Adrenal gland (tissue), 12 donors: ENCODE data around the gene CLMN. TPM values are rescaled to one million over a fixed set of nuclear protein-coding genes. Genes with fewer than 3 reads are reported as not detected.

Experiments
- DNase-seq, 7 donors: peaks; one replicate each; pipeline ENCODE4 v3.0.0-alpha.2; 2019 to 2020
- H3K27ac ChIP-seq, 5 donors: fragments of 200-600 bp; sonication (generic) in 4 of 5; 1 replicate in 3 of 5; 2 replicates in 2 of 5; pipeline versions ENCODE4 v1.5.1 to v1.8.0; 2016 to 2020; ENCODE audit warnings: mild to moderate bottlenecking in 1 of 5
- H3K27me3 ChIP-seq: fragments of 200-600 bp; 2 replicates; pipeline ENCODE4 v1.8.0; 2021
- H3K36me3 ChIP-seq, 2 donors: fragments of 200-600 bp; replicated peaks in 1 of 2; 1 replicate in 1 of 2; 2 replicates in 1 of 2; pipeline versions ENCODE4 v1.5.1 to v1.8.0; 2018 to 2022
- H3K4me1 ChIP-seq, 2 donors: fragments of 200-600 bp; replicated peaks in 1 of 2; 1 replicate in 1 of 2; 2 replicates in 1 of 2; pipeline versions ENCODE4 v1.5.1 to v1.8.0; 2018 to 2021
- H3K4me3 ChIP-seq, 4 donors: fragments of 200-600 bp; sonication (generic) in 3 of 4; one replicate each; pipeline ENCODE4 v1.5.1; 2016 to 2018
- H3K9me3 ChIP-seq, 3 donors: fragments of 200-600 bp; sonication (generic) in 1 of 3; replicated peaks in 1 of 3; 1 replicate in 2 of 3; 2 replicates in 1 of 3; pipeline versions ENCODE4 v1.5.1 to v1.8.0; 2016 to 2021
- POLR2A ChIP-seq, 2 donors: fragments of 450-650 bp; IDR thresholded peaks; one replicate each; pipeline ENCODE4 v1.6.1; 2017; ENCODE audit warnings: antibody characterized with exemption in 2 of 2, mild to moderate bottlenecking in 2 of 2, moderate library complexity in 1 of 2
- WGBS, 4 donors: extraction: QIAGEN DNeasy Blood & Tissue Kit in 2 of 4; methylation state at CpG; one replicate each; pipeline versions ENCODE4 v1.1.5 to v1.1.7; 2013 to 2017; 5-methylcytosine and 5-hydroxymethylcytosine counted together
- intact Hi-C, 2 donors: fragments of 100-400 bp; cut with DNase I; formaldehyde crosslinking; loops; one replicate each; pipeline versions ENCODE4 v1.14.1 to v1.15.0; 2022 to 2023
- polyA plus RNA-seq, 3 donors: library from polyadenylated mRNA; stranded (reverse); fragments of 200-250 nt in 2 of 3; fragments of 350-450 nt in 1 of 3; fragmentation: Illumina TruSeq in 1 of 3; extraction: RNeasy Lipid Tissue Mini Kit (QIAGEN cat#74804) in 1 of 3; gene quantifications; one replicate each; pipeline ENCODE4 v1.2.3, GENCODE V29; 2013 to 2014
- total RNA-seq, 9 donors: library from RNA; depleted of rRNA in 4 of 9; stranded (reverse); fragments of >200 nt in 4 of 9; fragments of 120-200 nt in 1 of 9; fragmentation: NEBNext Ultra II Directional in 1 of 9; extraction: Animal tissue kit (Norgen Biotek cat#: 25700) in 1 of 9; gene quantifications; one replicate each; pipeline versions ENCODE4 v1.1.0 to v1.2.4, GENCODE V29; 2013 to 2023
- TF ChIP-seq, protein P1 (sequence below), 6 experiments: fragments of 450-650 bp in 4 of 6; fragments of 200-600 bp in 2 of 6; sonication (generic) in 1 of 6; IDR thresholded peaks; 1 replicate in 5 of 6; 2 replicates in 1 of 6; pipeline versions ENCODE4 v1.5.1 to v1.8.0; 2016 to 2021; ENCODE audit warnings: antibody characterized with exemption in 6 of 6, mild to moderate bottlenecking in 2 of 6, moderate library complexity in 1 of 6
- donor health status: healthy with polysubstance abuse.
- donor health status: Bipolar disorder and iron deficiency.
- donor health status: DM: yes; HTN: yes; CAD: no.
- donor health status: DM: no; HTN: no; CAD: no.
- donor health status: DM: no; HTN: no; CAD: no.
- donor health status: DM: yes; HTN: yes; CAD: no.

Gene CLMN
- total and polyA plus RNA-seq, 12 donors = 2.7 to 9.5 (median 4.9) TPM

DNA sequence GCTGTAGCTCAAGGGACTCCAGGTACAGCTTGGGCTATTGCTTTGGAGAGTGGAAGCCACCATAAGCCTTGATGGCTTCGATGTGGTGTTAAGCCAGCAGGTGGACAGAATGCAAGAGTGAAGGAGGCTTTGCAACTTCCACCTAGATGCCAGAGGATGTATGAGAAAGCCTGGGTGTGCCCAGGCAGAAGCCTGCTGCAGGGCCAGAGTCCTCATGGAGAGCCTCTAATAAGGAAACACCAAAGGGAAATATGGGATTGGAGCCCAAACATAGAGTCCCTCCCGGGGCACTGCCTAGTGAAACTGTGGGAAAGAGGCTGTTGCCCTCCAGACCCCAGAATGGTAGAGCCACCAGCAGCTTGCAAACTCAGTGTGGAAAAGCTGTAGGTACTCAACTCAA is 152.5 kb downstream of the CLMN start:
- H3K4me3 ChIP-seq = no peak overlapping the region
- H3K27me3 ChIP-seq = no peaks in the 10 kb centered on the region
- H3K36me3 ChIP-seq = no peaks in the 10 kb centered on the region
- H3K9me3 ChIP-seq = no peaks in the 10 kb centered on the region
- TF ChIP-seq POLR2A (IDR thresholded peaks at IDR 0.05) = no peak
- TF ChIP-seq, protein P1, sequence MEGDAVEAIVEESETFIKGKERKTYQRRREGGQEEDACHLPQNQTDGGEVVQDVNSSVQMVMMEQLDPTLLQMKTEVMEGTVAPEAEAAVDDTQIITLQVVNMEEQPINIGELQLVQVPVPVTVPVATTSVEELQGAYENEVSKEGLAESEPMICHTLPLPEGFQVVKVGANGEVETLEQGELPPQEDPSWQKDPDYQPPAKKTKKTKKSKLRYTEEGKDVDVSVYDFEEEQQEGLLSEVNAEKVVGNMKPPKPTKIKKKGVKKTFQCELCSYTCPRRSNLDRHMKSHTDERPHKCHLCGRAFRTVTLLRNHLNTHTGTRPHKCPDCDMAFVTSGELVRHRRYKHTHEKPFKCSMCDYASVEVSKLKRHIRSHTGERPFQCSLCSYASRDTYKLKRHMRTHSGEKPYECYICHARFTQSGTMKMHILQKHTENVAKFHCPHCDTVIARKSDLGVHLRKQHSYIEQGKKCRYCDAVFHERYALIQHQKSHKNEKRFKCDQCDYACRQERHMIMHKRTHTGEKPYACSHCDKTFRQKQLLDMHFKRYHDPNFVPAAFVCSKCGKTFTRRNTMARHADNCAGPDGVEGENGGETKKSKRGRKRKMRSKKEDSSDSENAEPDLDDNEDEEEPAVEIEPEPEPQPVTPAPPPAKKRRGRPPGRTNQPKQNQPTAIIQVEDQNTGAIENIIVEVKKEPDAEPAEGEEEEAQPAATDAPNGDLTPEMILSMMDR (IDR thresholded peaks at IDR 0.05) = no peak
- no peak for DNase-seq
- 89 to 94% (median 93%) methylated on average over 1 to 2 of the region's 2 CpGs for WGBS, 4 donors
- peaks cover 0 to 7% of the 10 kb centered on the region in 2 donors for H3K4me1 ChIP-seq
- H3K27ac ChIP-seq = no peak overlapping the region
- intact Hi-C loops = no loop called here

DNA sequence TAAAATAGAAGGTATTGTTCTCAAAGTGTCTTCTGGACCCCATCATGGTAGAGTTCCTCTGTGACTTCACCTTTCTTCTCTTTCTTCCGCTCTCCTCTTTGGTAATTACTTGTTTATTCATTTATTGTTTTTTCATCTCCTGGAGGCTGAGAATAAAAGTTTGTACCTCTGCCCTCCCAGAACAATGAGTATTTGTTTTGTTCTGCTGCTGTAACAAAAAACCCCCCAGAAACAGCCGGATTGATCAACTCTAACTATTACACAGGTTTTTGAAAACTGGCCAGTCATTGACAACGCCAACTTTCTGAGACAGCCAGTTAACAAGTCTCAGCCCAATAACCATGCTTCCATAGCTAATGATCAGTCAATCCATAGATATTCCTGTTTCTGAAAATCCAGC is 154.2 kb downstream of the CLMN start:
- Histone ChIP-seq H3K27ac (no peak overlapping the region), H3K9me3 (no peaks in the 10 kb centered on the region), H3K27me3 (no peaks in the 10 kb centered on the region), H3K4me3 (no peak overlapping the region), H3K4me1 (peaks cover 0 to 7% of the 10 kb centered on the region in 2 donors), H3K36me3 (no peaks in the 10 kb centered on the region)
- intact Hi-C loops = no loop called here
- DNase-seq = no peak
- no peak for TF ChIP-seq POLR2A (IDR thresholded peaks at IDR 0.05)
- TF ChIP-seq, protein P1 (IDR thresholded peaks at IDR 0.05) = no peak
- WGBS, 4 donors = 94 to 98% (median 96%) methylated on average over 3 of the region's 3 CpGs

DNA sequence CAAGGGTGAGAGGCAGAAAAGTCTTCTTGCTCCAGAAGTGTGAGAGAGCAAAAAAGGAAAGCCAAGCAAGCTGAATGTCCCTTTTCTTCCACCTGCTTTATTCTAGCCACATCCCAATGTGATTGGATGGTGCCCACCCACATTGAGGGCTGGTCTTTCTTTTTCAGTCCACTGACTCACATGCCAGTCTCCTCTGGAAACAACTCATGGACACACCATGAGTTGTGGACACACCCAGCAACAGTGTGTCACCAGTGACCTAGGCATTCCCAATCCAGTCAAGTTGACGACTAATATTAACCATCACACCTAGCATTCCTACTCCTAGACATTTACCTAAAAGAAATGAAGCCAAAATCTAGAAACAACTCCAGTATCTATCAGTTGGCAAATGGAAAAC is 155.2 kb downstream of the CLMN start:
- Histone ChIP-seq H3K27me3 (no peaks in the 10 kb centered on the region), H3K4me3 (no peak overlapping the region), H3K4me1 (peaks cover 0 to 7% of the 10 kb centered on the region in 2 donors), H3K9me3 (no peaks in the 10 kb centered on the region), H3K36me3 (no peaks in the 10 kb centered on the region), H3K27ac (no peak overlapping the region)
- TF ChIP-seq, protein P1 (IDR thresholded peaks at IDR 0.05) = no peak
- TF ChIP-seq POLR2A (IDR thresholded peaks at IDR 0.05) = no peak
- 82 to 100% (median 95%) methylated on average over 1 of the region's 1 CpG for WGBS, 4 donors
- no peak for DNase-seq
- intact Hi-C loops = no loop called here

DNA sequence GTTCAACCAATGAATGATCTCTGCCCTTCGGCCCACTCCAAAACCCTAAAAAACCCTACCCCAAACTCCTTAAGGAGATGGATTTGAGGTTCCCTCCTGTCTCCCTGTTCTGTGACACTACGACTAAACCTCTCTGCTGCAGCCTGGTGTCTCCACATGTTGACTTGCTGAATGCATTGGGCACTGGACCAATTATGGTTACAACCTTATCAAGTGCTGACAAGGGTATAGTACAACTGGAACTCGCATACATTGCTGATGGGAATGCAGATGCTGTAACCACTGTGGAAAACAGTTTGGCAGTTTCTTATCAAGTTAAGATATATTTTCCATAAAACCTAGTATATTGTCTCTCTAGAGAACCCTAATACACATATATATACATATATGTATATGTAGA is 156.0 kb downstream of the CLMN start:
- Histone ChIP-seq H3K36me3 (no peaks in the 10 kb centered on the region), H3K27ac (peak overlapping the region in 1 of 5 donors; percentile 12), H3K4me3 (no peak overlapping the region), H3K4me1 (peaks cover 0 to 10% of the 10 kb centered on the region in 2 donors), H3K27me3 (no peaks in the 10 kb centered on the region), H3K9me3 (no peaks in the 10 kb centered on the region)
- WGBS, 4 donors = 89 to 100% (median 93%) methylated on average over 3 of the region's 3 CpGs
- intact Hi-C loops = no loop called here
- DNase-seq = no peak
- TF ChIP-seq, protein P1 (IDR thresholded peaks at IDR 0.05) = no peak
- no peak for TF ChIP-seq POLR2A (IDR thresholded peaks at IDR 0.05)
